K562 (cell line): ENCODE data around the gene PTK6. TPM values are rescaled to one million over a fixed set of nuclear protein-coding genes. Genes with fewer than 3 reads are reported as not detected.

Experiments used
- ATAC-seq: fragments of 200-7000 bp; cut with Tn5 transposase; 3 replicates; pipeline ENCODE4 v1.9.1; 2020; ENCODE audit warnings: moderate library complexity
- BruUV-seq: library from RNA; stranded (reverse); fragments of 400-500 nt; replicated peaks from 2 replicates; lab custom pipeline; 2021; lab: Mats Ljungman, UMichigan
- CTCF ChIA-PET: fragments of 300-600 bp; formaldehyde crosslinking; extraction: SDS; loops from one replicate; lab custom pipeline; 2021; ENCODE audit warnings: low intra/inter-chr PET ratio; lab: Yijun Ruan, JAX
- POLR2A ChIA-PET: fragments of 300-600, 350-650 bp; sonication (Branson Sonifier 250); formaldehyde crosslinking; extraction: SDS; loops from one replicate; lab custom pipeline; 2021; ENCODE audit warnings: antibody characterized with exemption, inconsistent platforms; lab: Yijun Ruan, JAX
- DNase-seq, 4 experiments: peaks; one replicate each; pipeline versions ENCODE4 v3.0.0 to v3.0.0-alpha.2; 2011 to 2018; ENCODE audit warnings: low spot score in 3 of 4, mixed read lengths in 3 of 4; ENCODE audit errors: extremely low read depth in 1 of 4
- FAIRE-seq: peaks from 2 replicates; lab custom pipeline; 2011; peaks lifted over from hg19 to GRCh38; lab: Jason Lieb, UNC
- H2AFZ ChIP-seq: 2 replicates; pipeline ENCODE4 v1.6.0; 2011; ENCODE audit warnings: low read depth, low read length, control low read depth, inconsistent platforms
- H3K27ac ChIP-seq: fragments of 200-600 bp; 3 replicates; pipeline ENCODE4 v1.8.0; 2011; ENCODE audit warnings: low read depth, mild to moderate bottlenecking, control low read depth, inconsistent platforms, low read length, moderate library complexity, mixed read lengths; ENCODE audit errors: extremely low read depth
- H3K27me3 ChIP-seq, 2 experiments: fragments of 300-600 bp in 1 of 2; 2 replicates in 1 of 2; 3 replicates in 1 of 2; pipeline versions ENCODE4 v1.6.0 to v1.8.0; 2011; ENCODE audit warnings: inconsistent platforms in 2 of 2, low read length in 2 of 2, mild to moderate bottlenecking in 1 of 2, mixed read lengths in 1 of 2, moderate library complexity in 1 of 2; ENCODE audit not compliant: control insufficient read depth in 2 of 2, insufficient read depth in 2 of 2
- H3K36me3 ChIP-seq: fragments of 300-600 bp; 3 replicates; pipeline ENCODE4 v1.8.0; 2011; ENCODE audit warnings: mild to moderate bottlenecking, low read length, inconsistent platforms; ENCODE audit not compliant: control insufficient read depth, insufficient read depth
- H3K4me1 ChIP-seq, 2 experiments: fragments of 200-600 bp in 1 of 2; replicated peaks in 1 of 2; 2 replicates in 1 of 2; 3 replicates in 1 of 2; pipeline versions ENCODE4 v1.5.1 to v1.8.0; 2011; ENCODE audit warnings: inconsistent platforms in 2 of 2, low read length in 2 of 2, mild to moderate bottlenecking in 1 of 2, mixed read lengths in 1 of 2, moderate library complexity in 1 of 2; ENCODE audit not compliant: control insufficient read depth in 2 of 2, insufficient read depth in 2 of 2
- H3K4me2 ChIP-seq: 2 replicates; pipeline ENCODE4 v1.6.1; 2011; ENCODE audit warnings: low read length, control low read depth, inconsistent platforms, mixed read lengths; ENCODE audit not compliant: insufficient read depth
- H3K4me3 ChIP-seq: fragments of 200-600 bp; sonication (generic), shearing (Covaris generic); 2 replicates; pipeline ENCODE4 v1.5.1; 2016; ENCODE audit warnings: control low read depth, inconsistent platforms
- H3K79me2 ChIP-seq: fragments of 200-600 bp; 3 replicates; pipeline ENCODE4 v1.8.0; 2011; ENCODE audit warnings: low read length, inconsistent platforms; ENCODE audit not compliant: control insufficient read depth, insufficient read depth
- H3K9ac ChIP-seq, 2 experiments: 2 replicates each; pipeline versions ENCODE4 v1.6.0 to v1.6.1; 2011; ENCODE audit warnings: low read depth in 2 of 2, low read length in 2 of 2, control low read depth in 1 of 2, inconsistent platforms in 1 of 2, mild to moderate bottlenecking in 1 of 2, mixed read lengths in 1 of 2; ENCODE audit not compliant: insufficient read depth in 1 of 2
- H3K9me1 ChIP-seq: one replicate; pipeline ENCODE4 v1.6.0; 2011; ENCODE audit warnings: inconsistent platforms, mild to moderate bottlenecking, low read length, moderate library complexity; ENCODE audit not compliant: control insufficient read depth, insufficient read depth
- H3K9me3 ChIP-seq: replicated peaks from 2 replicates; pipeline ENCODE4 v1.5.1; 2011; ENCODE audit warnings: low read depth, low read length, inconsistent platforms; ENCODE audit not compliant: control insufficient read depth, insufficient read depth
- H4K20me1 ChIP-seq: replicated peaks from 2 replicates; pipeline ENCODE4 v1.6.1; 2011; ENCODE audit warnings: low read length, inconsistent platforms, mixed read lengths; ENCODE audit not compliant: control insufficient read depth, insufficient read depth
- JUN ChIP-seq, 2 experiments: sonication (generic) in 1 of 2; formaldehyde crosslinking in 1 of 2; IDR thresholded peaks; 2 replicates each; pipeline versions ENCODE4 v1.6.1 to v1.8.0; 2012 to 2022; ENCODE audit warnings: borderline replicate concordance in 2 of 2, mild to moderate bottlenecking in 2 of 2, improper control_type of control experiment in 1 of 2, low read depth in 1 of 2, low read length in 1 of 2, missing genetic modification reagents in 1 of 2
- MCM5 ChIP-seq: fragments of 450-650 bp; IDR thresholded peaks from 2 replicates; pipeline ENCODE4 v1.6.1; 2016; ENCODE audit warnings: low read depth
- MTA3 ChIP-seq: fragments of 450-650 bp; formaldehyde crosslinking; IDR thresholded peaks from 2 replicates; pipeline ENCODE4 v1.6.1; 2017; ENCODE audit warnings: mild to moderate bottlenecking, borderline replicate concordance
- RNF2 ChIP-seq: sonication (generic); IDR thresholded peaks from 2 replicates; pipeline ENCODE4 v1.6.1; 2016
- SREBF1 ChIP-seq: fragments of 150-350 bp; IDR thresholded peaks from 2 replicates; pipeline ENCODE4 v1.6.1; 2014; ENCODE audit warnings: antibody characterized with exemption, low read depth, low read length, borderline replicate concordance
- ZNF785 ChIP-seq: fragments of 250-450 bp; sonication (Bioruptor Pico); IDR thresholded peaks from 2 replicates; pipeline ENCODE4 v1.4.0; 2020; ENCODE audit warnings: mild to moderate bottlenecking
- WGBS: fragments of 100-300 bp; shearing (Covaris generic); methylation state at CpG from one replicate; pipeline ENCODE4 v1.1.6; 2016; ENCODE audit warnings: low coverage, mixed read lengths; ENCODE audit not compliant: insufficient coverage; ENCODE audit errors: missing lambda C conversion rate; 5-methylcytosine and 5-hydroxymethylcytosine counted together
- in situ Hi-C: fragments of 300-500 bp; cut with MboI; formaldehyde crosslinking; loops from 4 replicates; pipeline ENCODE4 v1.15.0; 2018; ENCODE audit warnings: inconsistent platforms, mixed read lengths
- intact Hi-C: fragments of 100-400 bp; cut with micrococcal nuclease; formaldehyde crosslinking; loops from 2 replicates; pipeline ENCODE4 v1.14.2; 2022
- polyA plus RNA-seq, 8 experiments: library from polyadenylated mRNA; depleted of rRNA in 4 of 8; stranded (reverse) in 5 of 8; unstranded in 3 of 8; fragments of >200 nt; fragmentation: Nextera tagmentation in 2 of 8; fragmentation: Illumina TruSeq in 1 of 8; extraction: Ambion mirVana in 2 of 8; extraction: Trizol in 1 of 8; gene quantifications; 2 replicates each; pipeline versions ENCODE4 v1.2.1 to v1.2.3, GENCODE V29; 2011 to 2014; ENCODE audit warnings: inconsistent platforms in 1 of 8, missing spikeins in 1 of 8
- total RNA-seq, 7 experiments: library from RNA; depleted of rRNA in 6 of 7; stranded (reverse); fragments of >200 nt in 6 of 7; fragmentation: Illumina TruSeq in 2 of 7; extraction: Trizol in 2 of 7; gene quantifications; 2 replicates each; pipeline versions ENCODE4 v1.2.1 to v1.2.3, GENCODE V29; 2011 to 2021; ENCODE audit warnings: low replicate concordance in 1 of 7

The PTK6 gene
- total and polyA plus RNA-seq, 9 of the 15 experiments (the other 6 are each of a cell fraction or from before 2014, with no cell fraction given), result 0.07 TPM; not detected in 8

DNA sequence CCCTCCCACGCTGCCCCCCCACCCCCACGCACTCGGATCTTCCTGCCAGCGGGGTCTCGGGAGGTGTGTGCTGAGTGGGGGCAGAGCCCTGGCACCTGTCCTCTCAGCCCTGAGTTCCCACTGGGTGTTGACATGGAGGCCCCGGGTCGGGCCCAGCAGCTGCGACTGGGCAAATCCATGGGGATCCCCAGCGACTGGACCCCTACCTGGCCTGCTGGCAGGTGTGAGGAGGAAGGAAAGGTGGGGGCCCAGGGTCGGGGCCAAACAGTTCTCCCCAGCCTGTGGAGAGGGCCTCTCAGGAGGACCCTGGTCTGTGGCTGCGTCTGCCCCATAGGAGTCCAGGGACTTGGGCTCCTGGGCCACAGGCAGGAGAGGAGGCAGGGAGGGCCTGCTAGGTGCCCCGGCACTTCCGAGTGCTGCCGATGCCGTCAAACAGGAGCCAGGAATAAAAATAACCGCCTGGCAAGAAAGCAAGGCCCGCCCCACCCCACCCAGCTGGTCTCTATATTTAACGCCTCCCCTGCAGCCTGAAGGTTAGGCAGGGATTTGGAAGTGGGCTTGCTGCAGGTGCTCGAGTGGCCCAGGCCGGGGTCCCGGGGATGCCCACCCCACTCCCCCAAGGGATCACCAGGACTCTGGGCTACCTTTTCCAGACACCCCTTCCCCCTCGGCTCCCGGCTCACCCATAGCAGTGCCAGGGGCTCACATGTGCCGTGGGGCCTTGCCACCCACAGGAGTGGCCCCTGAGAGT is 36.9 kb downstream of the PTK6 start:
- peaks cover 5 to 8% of the 10 kb centered on the region in 2 experiments; a peak in 3 of 5 replicates for H3K27me3 ChIP-seq
- H3K9me1 ChIP-seq, result no peaks in the 10 kb centered on the region
- H3K9me3 ChIP-seq, result peaks cover 2% of the 10 kb centered on the region
- H3K9ac ChIP-seq, result 0 out of 4 replicates have a peak overlapping the region, but pooled peaks of 1 of the 2 experiments have one; percentile 26
- in situ Hi-C loops (no loop called here), intact Hi-C loops (no loop called here)
- H3K4me3 ChIP-seq, result no peak overlapping the region
- no peak overlapping the region for H3K4me2 ChIP-seq
- no peaks in the 10 kb centered on the region for H3K79me2 ChIP-seq
- H2AFZ ChIP-seq, result no peak overlapping the region
- H3K27ac ChIP-seq, result no peak overlapping the region
- FAIRE-seq (no peak), ATAC-seq (no peak), DNase-seq (no peak)
- no TSS peak for BruUV-seq
- 64% methylated on average over 20 of the region's 24 CpGs for WGBS
- ChIA-PET POLR2A (no interaction called here), CTCF (no interaction called here)
- peaks cover 9% of the 10 kb centered on the region; the same call in 1 of the 2 replicates for H4K20me1 ChIP-seq
- no peaks in the 10 kb centered on the region for H3K36me3 ChIP-seq
- no peak for TF ChIP-seq MCM5
- TF ChIP-seq SREBF1, result no peak
- no peak for TF ChIP-seq MTA3
- no peak for TF ChIP-seq JUN (IDR thresholded peaks at IDR 0.05; ENCODE audit: borderline replicate concordance, low read depth, low read length)
- TF ChIP-seq JUN (CRISPR knock-in tag; IDR thresholded peaks at IDR 0.05; ENCODE audit: borderline replicate concordance), result no peak
- TF ChIP-seq RNF2, result no peak
- no peak for TF ChIP-seq ZNF785
- H3K4me1 ChIP-seq, result peaks cover 0 to 77% of the 10 kb centered on the region in 2 experiments; a peak in 3 of 5 replicates
